ENCODE measurements around the gene FAM168A. TPM values are rescaled to one million over a fixed set of nuclear protein-coding genes. Genes with fewer than 3 reads are reported as not detected.

Gene FAM168A
- total and polyA plus RNA-seq, 9 of the 15 experiments (the other 6 are each of a cell fraction or from before 2014, with no cell fraction given) = 0.44 to 7.2 (median 2.9) TPM

- no peak for TF ChIP-seq CTCFL (IDR thresholded peaks at IDR 0.05; ENCODE audit: borderline replicate concordance, insufficient read depth, low read depth, low read length, poor library complexity, severe bottlenecking)
- no peak for TF ChIP-seq C11orf30 (IDR thresholded peaks at IDR 0.05; ENCODE audit: low read depth)
- no peak for TF ChIP-seq MITF (IDR thresholded peaks at IDR 0.05)
- TF ChIP-seq ZNF282 (CRISPR knock-in tag; IDR thresholded peaks at IDR 0.05) = 0 out of 2 replicates have a peak, but pooled peaks have one; percentile 44
- no peak for TF ChIP-seq U2AF2 (optimal IDR thresholded peaks at IDR 0.05; ENCODE audit: low read depth, low read length)
- no peak for TF ChIP-seq ZNF140 (CRISPR knock-in tag; IDR thresholded peaks at IDR 0.05)
- TF ChIP-seq HMGN3 (IDR thresholded peaks at IDR 0.05; ENCODE audit: borderline replicate concordance, extremely low read depth, insufficient read length, low read depth, low read length) = peak; percentile 33
- TF ChIP-seq HDAC8 (tag; IDR thresholded peaks at IDR 0.05) = no peak
- no peak for TF ChIP-seq RBM25 (IDR thresholded peaks at IDR 0.05; ENCODE audit: low read depth, low read length, severe bottlenecking)
- TF ChIP-seq ZBTB40 (IDR thresholded peaks at IDR 0.05) = no peak
- no peak for TF ChIP-seq ZBTB40 (CRISPR knock-in tag; IDR thresholded peaks at IDR 0.05)
- TF ChIP-seq L3MBTL2 (IDR thresholded peaks at IDR 0.05) = peak; percentile 18; the same call in 1 of the 2 replicates
- TF ChIP-seq ZSCAN29 (IDR thresholded peaks at IDR 0.05) = no peak
- TF ChIP-seq DLX4 (CRISPR knock-in tag; IDR thresholded peaks at IDR 0.05) = no peak
Measured at GRCh38 chr11:73361953-73362776, 235.7 kb downstream of the FAM168A start (continued).
